Endothelial cell of umbilical vein (primary cell): Measurements from ENCODE around the gene RASSF9.

Experiments used
- EZH2 ChIP-seq: IDR thresholded peaks from 2 replicates; pipeline ENCODE4 v1.6.1; 2012; ENCODE audit warnings: borderline replicate concordance, low read depth, mild to moderate bottlenecking, moderate library complexity, low read length, inconsistent platforms; ENCODE audit not compliant: severe bottlenecking
- FOS ChIP-seq: IDR thresholded peaks from 2 replicates; pipeline ENCODE4 v1.6.1; 2011; ENCODE audit warnings: mild to moderate bottlenecking, low read length, moderate library complexity, borderline replicate concordance; ENCODE audit not compliant: insufficient read depth
- GATA2 ChIP-seq: IDR thresholded peaks from 2 replicates; pipeline ENCODE4 v1.7.0; 2011; ENCODE audit warnings: low read depth, mild to moderate bottlenecking, moderate library complexity, mixed read lengths, low read length; ENCODE audit not compliant: insufficient read length, insufficient read depth
- JUN ChIP-seq: IDR thresholded peaks from 2 replicates; pipeline ENCODE4 v1.6.1; 2011; ENCODE audit warnings: borderline replicate concordance, low read depth; ENCODE audit not compliant: insufficient read length, insufficient read depth
- MAX ChIP-seq: IDR thresholded peaks from 2 replicates; pipeline ENCODE4 v1.6.1; 2011; ENCODE audit not compliant: insufficient read depth, insufficient read length
- MYC ChIP-seq: IDR thresholded peaks from one replicate; pipeline ENCODE4 v1.6.1; 2011; ENCODE audit warnings: mild to moderate bottlenecking, low read depth, low read length
- POLR2A ChIP-seq: IDR thresholded peaks from 2 replicates; pipeline ENCODE4 v1.6.1; 2012; ENCODE audit warnings: low read depth, mild to moderate bottlenecking, control low read depth, low read length
- POLR2AphosphoS5 ChIP-seq: IDR thresholded peaks from 2 replicates; pipeline ENCODE4 v1.6.1; 2012; ENCODE audit warnings: low read depth, mild to moderate bottlenecking, control low read depth, low read length, moderate library complexity; ENCODE audit not compliant: insufficient read depth
- TF ChIP-seq, protein P1 (sequence below), 2 donors: IDR thresholded peaks; 1 replicate in 1 of 2; 2 replicates in 1 of 2; pipeline ENCODE4 v1.5.1; 2011; ENCODE audit warnings: low read length in 2 of 2, mild to moderate bottlenecking in 2 of 2, moderate library complexity in 2 of 2, control low read depth in 1 of 2, inconsistent platforms in 1 of 2, low read depth in 1 of 2; ENCODE audit not compliant: insufficient read depth in 1 of 2; ENCODE audit errors: extremely low read depth in 1 of 2

DNA sequence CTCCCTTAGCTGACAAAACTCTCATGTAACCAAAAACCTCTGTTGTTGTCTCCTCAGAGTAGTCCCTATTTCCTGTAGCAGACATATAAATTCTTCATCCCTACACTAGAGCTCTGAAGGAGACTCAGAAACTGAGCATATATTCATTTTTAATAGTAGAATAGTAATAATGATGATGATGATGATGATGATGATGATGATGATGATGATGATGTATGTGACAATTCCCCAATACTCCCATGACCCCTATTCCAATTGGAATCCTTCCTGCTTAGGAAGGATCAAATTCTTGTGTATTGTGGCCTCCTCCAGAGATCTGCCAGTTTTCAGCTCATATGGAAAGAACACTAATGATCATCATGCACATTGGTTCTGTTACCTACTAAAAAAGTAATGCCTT lies 26.7 kb downstream of the RASSF9 start:
- TF ChIP-seq, protein P1, sequence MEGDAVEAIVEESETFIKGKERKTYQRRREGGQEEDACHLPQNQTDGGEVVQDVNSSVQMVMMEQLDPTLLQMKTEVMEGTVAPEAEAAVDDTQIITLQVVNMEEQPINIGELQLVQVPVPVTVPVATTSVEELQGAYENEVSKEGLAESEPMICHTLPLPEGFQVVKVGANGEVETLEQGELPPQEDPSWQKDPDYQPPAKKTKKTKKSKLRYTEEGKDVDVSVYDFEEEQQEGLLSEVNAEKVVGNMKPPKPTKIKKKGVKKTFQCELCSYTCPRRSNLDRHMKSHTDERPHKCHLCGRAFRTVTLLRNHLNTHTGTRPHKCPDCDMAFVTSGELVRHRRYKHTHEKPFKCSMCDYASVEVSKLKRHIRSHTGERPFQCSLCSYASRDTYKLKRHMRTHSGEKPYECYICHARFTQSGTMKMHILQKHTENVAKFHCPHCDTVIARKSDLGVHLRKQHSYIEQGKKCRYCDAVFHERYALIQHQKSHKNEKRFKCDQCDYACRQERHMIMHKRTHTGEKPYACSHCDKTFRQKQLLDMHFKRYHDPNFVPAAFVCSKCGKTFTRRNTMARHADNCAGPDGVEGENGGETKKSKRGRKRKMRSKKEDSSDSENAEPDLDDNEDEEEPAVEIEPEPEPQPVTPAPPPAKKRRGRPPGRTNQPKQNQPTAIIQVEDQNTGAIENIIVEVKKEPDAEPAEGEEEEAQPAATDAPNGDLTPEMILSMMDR (IDR thresholded peaks at IDR 0.05; ENCODE audit: extremely low read depth in 1 of 2, insufficient read depth in 1 of 2, low read depth in 1 of 2, low read length in 2 of 2) = no peak
- TF ChIP-seq GATA2 (no peak), POLR2AphosphoS5 (no peak), POLR2A (no peak), MYC (no peak), EZH2 (no peak), MAX (no peak), JUN (no peak), FOS (no peak)
